GM13977 (cell line): ENCODE data around the gene DNTT.

Experiments
- DNase-seq: peaks from one replicate; pipeline ENCODE4 v3.0.0; 2012; ENCODE audit warnings: low spot score
- CTCF ChIP-seq: IDR thresholded peaks from 2 replicates; pipeline ENCODE4 v1.5.1; 2012; ENCODE audit warnings: mild to moderate bottlenecking, control low read depth; ENCODE audit not compliant: insufficient read depth; ENCODE audit errors: extremely low read depth, missing control alignments
- in situ Hi-C: fragments of 300-500 bp; cut with MboI; formaldehyde crosslinking; loops from one replicate; pipeline ENCODE4 v1.12.0; 2022; ENCODE audit warnings: low sequenced_read_pairs, low pct_unique_long_range_greater_than_20kb, mixed read lengths, inconsistent platforms; ENCODE audit not compliant: unreplicated experiment

Gene DNTT

GRCh38 chr10:96289218-96289910 is 14.9 kb upstream of the DNTT start:
- in situ Hi-C loops, result no loop called here
- no peak for DNase-seq
- no peak for TF ChIP-seq CTCF

DNA sequence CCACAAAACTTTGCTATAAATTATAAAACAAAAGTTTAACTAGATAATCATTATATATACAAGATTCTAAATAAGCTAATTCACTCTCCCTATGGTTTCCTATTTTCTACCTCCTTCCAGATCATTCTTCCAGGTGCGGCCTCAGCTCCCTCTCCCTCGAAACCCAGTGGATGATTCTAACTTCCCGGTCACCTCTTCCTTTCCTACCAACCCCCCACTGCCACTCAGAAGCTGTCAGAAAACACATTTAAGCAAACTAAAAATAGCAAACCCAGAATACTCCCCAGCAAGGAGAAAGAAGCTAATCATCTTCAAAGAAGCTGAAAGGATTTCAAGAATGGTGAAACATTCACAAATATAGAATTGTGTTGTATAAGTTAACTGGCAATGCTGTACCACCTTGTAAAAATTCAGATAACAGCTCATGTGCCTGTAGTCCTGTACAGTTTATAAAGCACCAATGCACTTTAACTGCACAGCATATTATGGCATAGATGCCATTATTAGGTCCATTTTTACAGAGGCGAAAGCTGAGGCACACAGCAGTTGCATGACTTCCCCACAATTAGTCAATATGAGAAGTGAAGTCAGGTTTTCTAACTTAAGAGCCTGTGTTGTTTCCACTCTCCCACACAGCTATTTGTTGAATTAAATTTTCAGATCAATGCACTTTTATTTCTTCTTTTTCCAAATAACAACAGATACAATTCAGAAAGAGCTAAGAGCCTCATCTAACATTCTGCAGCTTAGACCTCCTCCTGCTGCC is 13.7 kb upstream of the DNTT start:
- DNase-seq, result no peak
- in situ Hi-C loops, result no loop called here
- TF ChIP-seq CTCF, result no peak

- peak; percentile 26 for DNase-seq
- in situ Hi-C loops, result no loop called here
- TF ChIP-seq CTCF, result peak; percentile 59
Observed at GRCh38 chr10:96292971-96293920, 11.0 kb upstream of the DNTT start.

GRCh38 chr10:96295475-96295874 is 8.8 kb upstream of the DNTT start:
- TF ChIP-seq CTCF, result no peak
- no peak for DNase-seq
- in situ Hi-C loops, result loop anchor here (5.0 kb wide), 1 partner anchor 78 kb away; no protein-coding TSS in a partner anchor

- in situ Hi-C loops, result loop anchor here (5.0 kb wide), 1 partner anchor 80 kb away; no protein-coding TSS in a partner anchor
- no peak for DNase-seq
- no peak for TF ChIP-seq CTCF
Observed at GRCh38 chr10:96297486-96297885, 6.7 kb upstream of the DNTT start.

DNA sequence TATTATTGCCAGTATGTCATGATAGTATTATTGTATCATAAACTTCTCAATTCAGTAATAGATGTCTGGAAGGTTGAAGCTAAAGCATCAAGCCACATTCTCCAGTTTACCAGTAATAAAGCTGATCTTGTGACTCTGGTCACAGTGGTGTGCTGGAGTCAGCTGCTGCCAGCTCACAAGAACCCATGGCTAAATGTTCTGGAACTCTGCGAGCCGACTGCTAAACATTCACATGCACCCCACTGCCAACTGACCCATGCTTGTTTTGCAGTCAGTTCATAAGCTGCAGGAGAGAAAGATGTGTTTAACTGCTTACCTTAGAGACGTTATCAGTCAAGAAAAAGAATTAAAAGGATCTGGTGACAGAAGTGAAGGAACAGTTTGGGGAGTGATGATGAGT is 5.9 kb upstream of the DNTT start:
- DNase-seq, result no peak
- in situ Hi-C loops, result loop anchor here (5.0 kb wide), 1 partner anchor 81 kb away; no protein-coding TSS in a partner anchor
- no peak for TF ChIP-seq CTCF
